Right lobe of liver (tissue), 6 donors: ENCODE measurements around the gene EXOSC5. TPM values are rescaled to one million over a fixed set of nuclear protein-coding genes. Genes with fewer than 3 reads are reported as not detected.

ENCODE experiments used
- ATAC-seq, 4 donors: fragments of 200-7000 bp; cut with Tn5 transposase; one replicate each; pipeline ENCODE4 v1.9.1; 2020; ENCODE audit warnings: mild to moderate bottlenecking in 4 of 4, moderate library complexity in 4 of 4
- DNase-seq, 3 donors: peaks; one replicate each; pipeline ENCODE4 v3.0.0-alpha.2; 2020
- H3K27ac ChIP-seq, 3 donors: fragments of 200-600 bp; one replicate each; pipeline ENCODE4 v1.8.0; 2022
- H3K27me3 ChIP-seq, 2 donors: fragments of 200-600 bp; one replicate each; pipeline ENCODE4 v1.8.0; 2022
- H3K36me3 ChIP-seq, 4 donors: fragments of 200-600 bp; sonication (generic) in 1 of 4; one replicate each; pipeline versions ENCODE4 v1.5.1 to v1.8.0; 2017 to 2022; ENCODE audit warnings: control low read depth in 1 of 4
- H3K4me1 ChIP-seq, 4 donors: fragments of 200-600 bp; sonication (generic) in 1 of 4; one replicate each; pipeline versions ENCODE4 v1.5.1 to v1.8.0; 2017 to 2022; ENCODE audit warnings: control low read depth in 1 of 4
- H3K4me3 ChIP-seq, 3 donors: fragments of 200-600 bp; one replicate each; pipeline ENCODE4 v1.8.0; 2022
- H3K9me3 ChIP-seq, 4 donors: fragments of 200-600 bp; sonication (generic) in 1 of 4; one replicate each; pipeline versions ENCODE4 v1.5.1 to v1.8.0; 2017 to 2022; ENCODE audit warnings: control low read depth in 1 of 4
- POLR2A ChIP-seq: fragments of 450-650 bp; IDR thresholded peaks from one replicate; pipeline ENCODE4 v1.6.1; 2017; ENCODE audit warnings: antibody characterized with exemption, mild to moderate bottlenecking
- WGBS: methylation state at CpG from one replicate; pipeline ENCODE4 v1.1.6; 2018; ENCODE audit warnings: low coverage, low lambda C conversion rate; ENCODE audit not compliant: insufficient coverage; ENCODE audit errors: missing lambda C conversion rate; 5-methylcytosine and 5-hydroxymethylcytosine counted together
- intact Hi-C, 2 donors: fragments of 100-400 bp; cut with DNase I; formaldehyde crosslinking; loops; one replicate each; pipeline versions ENCODE4 v1.11.2 to v1.14.1; 2022
- total RNA-seq, 6 experiments: library from RNA; depleted of rRNA in 2 of 6; stranded (reverse); fragments of >200 nt in 2 of 6; fragmentation: NEBNext Ultra II Directional in 3 of 6; extraction: Animal tissue kit (Norgen Biotek cat#: 25700) in 3 of 6; gene quantifications; one replicate each; pipeline versions ENCODE4 v1.1.0 to v1.2.4, GENCODE V29; 2016 to 2023
- TF ChIP-seq, protein P1 (sequence below), 4 donors: fragments of 200-600 bp in 3 of 4; fragments of 450-650 bp in 1 of 4; IDR thresholded peaks; one replicate each; pipeline versions ENCODE4 v1.5.1 to v1.8.0; 2016 to 2022; ENCODE audit warnings: antibody characterized with exemption in 4 of 4, mild to moderate bottlenecking in 2 of 4
- donor health status: DM: no; HTN: yes; CAD: no.
- donor health status: DM: no; HTN: no; CAD: no.
- donor health status: DM: no; HTN: no; CAD: no.
- donor health status: DM: no; HTN: yes; CAD: no.
- donor health status: DM: no; HTN: yes; CAD: no.

EXOSC5 gene
- total RNA-seq, 6 experiments from 2014 or later, result 6.1 to 26.6 (median 14.1) TPM

- no peak for ATAC-seq
- H3K4me3 ChIP-seq, result peak overlapping the region; percentile 81 to 88 (median 81)
- peak overlapping the region; percentile 91 to 98 (median 92) for H3K27ac ChIP-seq
- no peaks in the 10 kb centered on the region for H3K9me3 ChIP-seq
- H3K27me3 ChIP-seq, result no peaks in the 10 kb centered on the region
- peaks cover 0 to 9% (median 0%) of the 10 kb centered on the region in 4 donors for H3K4me1 ChIP-seq
- no peak for DNase-seq
- TF ChIP-seq, protein P1, sequence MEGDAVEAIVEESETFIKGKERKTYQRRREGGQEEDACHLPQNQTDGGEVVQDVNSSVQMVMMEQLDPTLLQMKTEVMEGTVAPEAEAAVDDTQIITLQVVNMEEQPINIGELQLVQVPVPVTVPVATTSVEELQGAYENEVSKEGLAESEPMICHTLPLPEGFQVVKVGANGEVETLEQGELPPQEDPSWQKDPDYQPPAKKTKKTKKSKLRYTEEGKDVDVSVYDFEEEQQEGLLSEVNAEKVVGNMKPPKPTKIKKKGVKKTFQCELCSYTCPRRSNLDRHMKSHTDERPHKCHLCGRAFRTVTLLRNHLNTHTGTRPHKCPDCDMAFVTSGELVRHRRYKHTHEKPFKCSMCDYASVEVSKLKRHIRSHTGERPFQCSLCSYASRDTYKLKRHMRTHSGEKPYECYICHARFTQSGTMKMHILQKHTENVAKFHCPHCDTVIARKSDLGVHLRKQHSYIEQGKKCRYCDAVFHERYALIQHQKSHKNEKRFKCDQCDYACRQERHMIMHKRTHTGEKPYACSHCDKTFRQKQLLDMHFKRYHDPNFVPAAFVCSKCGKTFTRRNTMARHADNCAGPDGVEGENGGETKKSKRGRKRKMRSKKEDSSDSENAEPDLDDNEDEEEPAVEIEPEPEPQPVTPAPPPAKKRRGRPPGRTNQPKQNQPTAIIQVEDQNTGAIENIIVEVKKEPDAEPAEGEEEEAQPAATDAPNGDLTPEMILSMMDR (IDR thresholded peaks at IDR 0.05), result no peak
- TF ChIP-seq POLR2A, result no peak
- intact Hi-C loops, result no loop called here
- no peaks in the 10 kb centered on the region for H3K36me3 ChIP-seq
- WGBS, result 35% methylated on average over 6 of the region's 6 CpGs
Observed at GRCh38 chr19:41363371-41363752, 33.8 kb downstream of the EXOSC5 start.

- intact Hi-C loops, result no loop called here
- Histone ChIP-seq H3K9me3 (no peaks in the 10 kb centered on the region), H3K27me3 (no peaks in the 10 kb centered on the region), H3K4me1 (peaks cover 0 to 4% (median 0%) of the 10 kb centered on the region in 4 donors), H3K27ac (no peak overlapping the region), H3K4me3 (no peak overlapping the region), H3K36me3 (no peaks in the 10 kb centered on the region)
- ATAC-seq (no peak), DNase-seq (no peak)
- WGBS, result 81% methylated on average over 6 of the region's 10 CpGs
- TF ChIP-seq POLR2A, result no peak
- TF ChIP-seq, protein P1 (IDR thresholded peaks at IDR 0.05), result no peak
Observed at GRCh38 chr19:41362143-41362847, 34.9 kb downstream of the EXOSC5 start.

GRCh38 chr19:41359741-41360140, 37.4 kb downstream of the EXOSC5 start:
- 100% methylated on average over 1 of the region's 1 CpG for WGBS
- ATAC-seq, result no peak
- Histone ChIP-seq H3K4me3 (no peak overlapping the region), H3K27me3 (no peaks in the 10 kb centered on the region), H3K4me1 (peaks cover 0 to 4% (median 0%) of the 10 kb centered on the region in 4 donors), H3K27ac (no peak overlapping the region), H3K36me3 (no peaks in the 10 kb centered on the region), H3K9me3 (no peaks in the 10 kb centered on the region)
- TF ChIP-seq POLR2A, result no peak
- TF ChIP-seq, protein P1 (IDR thresholded peaks at IDR 0.05), result no peak
- no peak for DNase-seq
- intact Hi-C loops, result no loop called here

GRCh38 chr19:41357746-41358145, 39.4 kb downstream of the EXOSC5 start:
- no peak overlapping the region for H3K27ac ChIP-seq
- no peak for ATAC-seq
- WGBS, result 96% methylated on average over 4 of the region's 13 CpGs
- no peaks in the 10 kb centered on the region for H3K27me3 ChIP-seq
- DNase-seq, result no peak
- no peaks in the 10 kb centered on the region for H3K36me3 ChIP-seq
- no peaks in the 10 kb centered on the region for H3K9me3 ChIP-seq
- no peak for TF ChIP-seq POLR2A
- TF ChIP-seq, protein P1 (IDR thresholded peaks at IDR 0.05), result no peak
- H3K4me1 ChIP-seq, result peaks cover 0 to 15% (median 0%) of the 10 kb centered on the region in 4 donors
- intact Hi-C loops, result no loop called here
- no peak overlapping the region for H3K4me3 ChIP-seq
